ENCODE data around the gene CIB1.

DNA sequence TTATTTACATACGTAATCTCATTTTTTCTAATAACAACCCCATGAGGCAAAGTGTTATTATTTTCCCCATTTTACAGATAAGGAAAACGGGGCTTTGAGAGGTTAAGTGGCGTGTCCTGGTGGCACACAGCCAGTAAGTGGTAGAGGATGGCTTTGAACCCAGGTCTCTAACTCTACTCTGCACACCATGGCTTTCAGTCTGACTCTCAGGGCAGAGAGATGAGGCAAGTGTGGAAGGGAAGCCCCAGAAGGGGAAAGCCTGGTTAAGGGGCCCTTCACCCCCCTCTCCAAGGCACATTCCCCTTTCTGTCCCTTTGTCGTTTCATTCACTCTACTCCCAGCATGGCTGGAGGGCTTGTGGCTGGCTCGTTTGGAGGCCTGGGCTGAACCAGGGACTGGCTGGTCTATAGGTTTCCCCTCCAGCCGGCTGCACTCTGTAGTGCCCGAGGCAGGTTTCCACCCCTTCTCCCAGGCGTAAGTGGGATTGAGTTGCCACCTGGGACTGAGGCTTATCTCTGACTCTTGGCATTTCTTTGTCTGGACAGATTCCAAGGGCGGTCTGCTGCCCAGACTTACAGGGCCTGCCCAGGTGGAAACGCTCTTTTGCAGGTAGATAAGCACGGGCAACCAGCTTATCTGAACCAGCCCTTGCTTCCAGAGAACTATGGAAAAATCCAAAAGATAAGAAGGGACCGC, 20.5 kb downstream of the CIB1 start:
- TF ChIP-seq EP300 (IDR thresholded peaks at IDR 0.05) (no peak), POLR2A (IDR thresholded peaks at IDR 0.05) (no peak)
- TF ChIP-seq, protein P1, sequence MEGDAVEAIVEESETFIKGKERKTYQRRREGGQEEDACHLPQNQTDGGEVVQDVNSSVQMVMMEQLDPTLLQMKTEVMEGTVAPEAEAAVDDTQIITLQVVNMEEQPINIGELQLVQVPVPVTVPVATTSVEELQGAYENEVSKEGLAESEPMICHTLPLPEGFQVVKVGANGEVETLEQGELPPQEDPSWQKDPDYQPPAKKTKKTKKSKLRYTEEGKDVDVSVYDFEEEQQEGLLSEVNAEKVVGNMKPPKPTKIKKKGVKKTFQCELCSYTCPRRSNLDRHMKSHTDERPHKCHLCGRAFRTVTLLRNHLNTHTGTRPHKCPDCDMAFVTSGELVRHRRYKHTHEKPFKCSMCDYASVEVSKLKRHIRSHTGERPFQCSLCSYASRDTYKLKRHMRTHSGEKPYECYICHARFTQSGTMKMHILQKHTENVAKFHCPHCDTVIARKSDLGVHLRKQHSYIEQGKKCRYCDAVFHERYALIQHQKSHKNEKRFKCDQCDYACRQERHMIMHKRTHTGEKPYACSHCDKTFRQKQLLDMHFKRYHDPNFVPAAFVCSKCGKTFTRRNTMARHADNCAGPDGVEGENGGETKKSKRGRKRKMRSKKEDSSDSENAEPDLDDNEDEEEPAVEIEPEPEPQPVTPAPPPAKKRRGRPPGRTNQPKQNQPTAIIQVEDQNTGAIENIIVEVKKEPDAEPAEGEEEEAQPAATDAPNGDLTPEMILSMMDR (IDR thresholded peaks at IDR 0.05): no peak
